GM18873 (cell line): ENCODE measurements around the gene RAPGEFL1.
"Not testable (repeated sequence)": the region's sequence is repeated elsewhere in the genome, so short reads cannot be mapped to it uniquely, and the experiment has no call there.

Experiments used
- ATAC-seq: cut with Tn5 transposase; IDR thresholded peaks from one replicate; pipeline ENCODE4 v1.9.1; 2021; ENCODE audit warnings: mild to moderate bottlenecking, moderate library complexity, moderate number of reproducible peaks; ENCODE audit not compliant: unreplicated experiment, low FRiP score

The RAPGEFL1 gene

GRCh38 chr17:40206193-40206592 lies 28.9 kb downstream of the RAPGEFL1 start:
- not testable (repeated sequence) for ATAC-seq

GRCh38 chr17:40209404-40210093 lies 32.3 kb downstream of the RAPGEFL1 start:
- no peak for ATAC-seq

GRCh38 chr17:40213914-40214313 lies 36.6 kb downstream of the RAPGEFL1 start:
- not testable (repeated sequence) for ATAC-seq

GRCh38 chr17:40218006-40218739 lies 40.9 kb downstream of the RAPGEFL1 start:
- ATAC-seq: no peak

- peak; percentile 78 for ATAC-seq
Measured at GRCh38 chr17:40218740-40219593, 41.7 kb downstream of the RAPGEFL1 start, which contains the start of gene WIPF2. TSS of gene WIPF2 (plus strand) at chr17:40219304. CDS start at chr17:40256460, 37,156 bp downstream.

- no peak for ATAC-seq
Measured at GRCh38 chr17:40219594-40220338, 42.5 kb downstream of the RAPGEFL1 start.

GRCh38 chr17:40224718-40225550 lies 47.7 kb downstream of the RAPGEFL1 start:
- ATAC-seq: no peak

- not testable (repeated sequence) for ATAC-seq
Measured at GRCh38 chr17:40229146-40229545, 51.9 kb downstream of the RAPGEFL1 start.

GRCh38 chr17:40230670-40231069 lies 53.4 kb downstream of the RAPGEFL1 start:
- ATAC-seq: no peak

- ATAC-seq: not testable (repeated sequence)
Measured at GRCh38 chr17:40231928-40232327, 54.7 kb downstream of the RAPGEFL1 start.

- no peak for ATAC-seq
Measured at GRCh38 chr17:40241252-40241834, 64.1 kb downstream of the RAPGEFL1 start.

- no peak for ATAC-seq
Measured at GRCh38 chr17:40242774-40243173, 65.5 kb downstream of the RAPGEFL1 start.

- ATAC-seq: no peak
Measured at GRCh38 chr17:40243761-40244160, 66.5 kb downstream of the RAPGEFL1 start.

GRCh38 chr17:40244255-40244654 lies 67.0 kb downstream of the RAPGEFL1 start:
- no peak for ATAC-seq
